ENCODE measurements around the gene TP53TG5. TPM values are rescaled to one million over a fixed set of nuclear protein-coding genes. Genes with fewer than 3 reads are reported as not detected.

The TP53TG5 gene
- 0.12 TPM in 1 of 2 replicates, not detected in the other for total RNA-seq (ENCODE audit: low replicate concordance)

GRCh38 chr20:45378191-45378590 is at the start of gene TP53TG5:
Gene TP53TG5, minus strand, starts transcription at chr20:45378325. Its CDS starts 89 bp downstream, at chr20:45378236.

DNA sequence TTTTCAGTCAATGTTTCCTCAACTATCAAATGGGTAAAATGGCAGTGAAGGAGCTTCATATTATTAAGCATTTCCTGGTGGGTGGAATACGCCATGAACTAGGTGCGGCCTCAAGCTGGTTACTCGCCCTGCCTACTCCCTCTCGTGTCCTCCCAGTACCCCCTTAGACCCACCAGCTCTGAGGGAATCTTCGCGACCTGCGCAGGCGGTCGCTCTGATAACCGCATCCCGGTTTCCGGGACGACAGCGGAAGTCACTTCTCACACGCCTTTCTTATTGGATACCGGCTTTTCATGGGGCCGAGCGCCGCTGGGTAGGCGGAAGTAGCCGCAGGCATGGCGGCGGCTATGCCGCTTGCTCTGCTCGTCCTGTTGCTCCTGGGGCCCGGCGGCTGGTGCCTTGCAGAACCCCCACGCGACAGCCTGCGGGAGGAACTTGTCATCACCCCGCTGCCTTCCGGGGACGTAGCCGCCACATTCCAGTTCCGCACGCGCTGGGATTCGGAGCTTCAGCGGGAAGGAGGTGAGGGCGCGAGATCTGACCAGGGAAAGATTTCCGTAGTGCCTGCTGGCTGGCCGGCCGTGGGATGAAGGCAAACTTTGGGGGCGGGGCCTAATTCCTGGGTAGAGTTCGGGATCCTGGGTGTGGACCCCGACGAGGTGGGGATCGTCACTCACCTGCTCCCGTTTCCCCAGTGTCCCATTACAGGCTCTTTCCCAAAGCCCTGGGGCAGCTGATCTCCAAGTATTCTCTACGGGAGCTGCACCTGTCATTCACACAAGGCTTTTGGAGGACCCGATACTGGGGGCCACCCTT is 37.9 kb upstream of the TP53TG5 start, which contains the start of gene PIGT:
Gene PIGT, plus strand, starts transcription at position 320 of the 816 bp plus-strand sequence. Its CDS starts 16 bp downstream, at position 336.

GRCh38 chr20:45407783-45408645 is 29.9 kb upstream of the TP53TG5 start, which contains the start of gene DBNDD2:
Gene DBNDD2, plus strand, starts transcription at chr20:45408289. Its CDS starts 179 bp downstream, at chr20:45408468.

DNA sequence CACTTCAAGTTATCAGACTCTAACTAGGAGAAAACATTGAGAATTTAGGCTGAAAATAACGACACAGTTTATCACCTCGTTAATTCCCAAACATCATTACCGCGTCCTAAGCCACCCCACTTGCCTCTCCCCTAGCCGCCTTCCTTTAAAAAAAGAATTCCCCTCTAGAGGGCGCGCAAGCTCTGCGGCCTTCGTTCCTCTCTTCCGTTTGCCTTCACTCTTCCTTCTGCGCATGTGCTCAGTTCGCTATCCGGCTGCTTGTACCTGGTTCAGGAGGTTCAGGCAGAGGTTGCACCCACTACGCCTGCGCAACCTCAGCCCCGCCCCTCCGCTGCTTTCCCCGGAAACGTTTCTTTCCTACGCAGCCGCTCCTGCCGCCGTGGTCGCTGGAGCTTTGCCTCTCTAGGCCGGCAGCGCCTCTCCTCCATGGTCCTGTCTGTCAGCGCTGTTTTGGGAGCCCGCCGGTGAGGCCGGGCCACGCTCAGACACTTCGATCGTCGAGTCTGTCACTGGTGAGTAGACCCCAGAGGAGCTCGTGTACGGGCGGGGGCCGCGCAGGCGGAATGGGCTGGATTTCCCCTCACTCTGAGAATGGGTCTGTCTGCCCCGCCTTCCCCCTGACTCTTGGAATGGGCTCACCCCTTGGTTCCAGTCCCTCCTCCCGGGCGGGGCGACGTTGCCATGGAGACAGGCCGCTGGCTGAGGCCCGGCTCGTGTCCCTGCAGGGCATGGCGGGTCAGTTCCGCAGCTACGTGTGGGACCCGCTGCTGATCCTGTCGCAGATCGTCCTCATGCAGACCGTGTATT is 15.1 kb downstream of the TP53TG5 start, which contains the start of gene SYS1:
Gene SYS1, plus strand, starts transcription at position 353 of the 807 bp plus-strand sequence. Its CDS starts 376 bp downstream, at position 729.

DNA sequence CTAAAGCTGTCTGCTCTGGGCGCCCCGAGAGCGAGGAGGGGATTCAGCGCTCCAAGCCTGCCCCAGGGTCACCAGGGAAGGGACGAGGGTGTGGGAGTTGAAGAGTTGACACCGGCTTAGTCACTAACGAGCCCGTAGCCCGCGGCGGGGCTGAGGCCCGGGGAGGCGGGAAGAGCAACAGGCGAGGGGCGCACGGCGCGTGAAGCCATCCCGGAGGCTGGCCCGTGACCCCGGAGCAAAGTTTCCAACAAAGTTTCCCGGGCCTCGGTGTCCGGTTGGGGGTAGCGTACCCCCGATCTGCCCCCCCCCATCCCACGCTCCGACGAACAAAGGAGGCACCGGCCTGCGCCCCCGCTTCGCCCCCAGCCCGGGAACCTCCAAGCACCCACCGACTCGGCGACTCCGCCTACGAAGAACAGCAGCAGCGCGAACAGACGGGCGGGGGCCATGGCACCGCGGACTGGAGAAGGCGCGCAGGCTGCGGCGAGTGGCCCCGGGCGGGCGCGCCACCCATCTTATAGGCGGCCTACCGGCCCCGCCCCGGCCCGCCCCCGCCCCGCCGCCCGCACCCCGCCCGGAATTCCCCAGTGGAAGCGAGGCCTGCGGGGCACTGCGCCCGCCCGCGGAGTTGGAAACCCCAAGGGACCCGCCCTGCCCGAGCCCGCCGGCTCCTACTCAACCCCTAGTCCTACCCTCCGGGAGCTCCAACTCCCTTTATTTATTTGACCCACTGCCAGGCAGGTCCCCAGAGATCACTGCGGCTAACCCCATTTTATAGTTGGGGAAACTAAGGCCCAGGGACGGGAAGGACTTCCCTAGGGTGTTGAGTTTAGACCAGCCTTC is 30.0 kb downstream of the TP53TG5 start, which contains the start of gene SDC4:
Gene SDC4, minus strand, starts transcription at position 489 of the 843 bp plus-strand sequence. Its CDS starts 40 bp downstream, at position 449.

Other genes starting within 250 kb of the TP53TG5 start
- gene PI3, start 203.4 kb downstream of the TP53TG5 start, total RNA-seq (ENCODE audit: low replicate concordance), result not detected in 2 replicates
- gene SEMG1, start 171.3 kb downstream of the TP53TG5 start, total RNA-seq (ENCODE audit: low replicate concordance), result not detected in 2 replicates
- not detected in 2 replicates for gene SEMG2, start 157.0 kb downstream of the TP53TG5 start, total RNA-seq (ENCODE audit: low replicate concordance)
- gene SLPI, start 123.8 kb downstream of the TP53TG5 start, total RNA-seq (ENCODE audit: low replicate concordance), result not detected in 2 replicates
- gene RBPJL, start 71.5 kb downstream of the TP53TG5 start, total RNA-seq (ENCODE audit: low replicate concordance), result not detected in 2 replicates
- gene MATN4, start 70.0 kb downstream of the TP53TG5 start, total RNA-seq (ENCODE audit: low replicate concordance), result 0.23 TPM in 1 of 2 replicates, not detected in the other
- gene SDC4, start 29.9 kb downstream of the TP53TG5 start, total RNA-seq (ENCODE audit: low replicate concordance), result 28.8 and 50.7 TPM in 2 replicates
- gene SYS1, start 15.2 kb downstream of the TP53TG5 start, total RNA-seq (ENCODE audit: low replicate concordance), result 15.5 and 38.7 TPM in 2 replicates
- gene DBNDD2, start 30.0 kb upstream of the TP53TG5 start, total RNA-seq (ENCODE audit: low replicate concordance), result 0.83 and 1.1 TPM in 2 replicates
- gene PIGT, start 37.8 kb upstream of the TP53TG5 start, total RNA-seq (ENCODE audit: low replicate concordance), result 16.5 and 23.8 TPM in 2 replicates
- gene WFDC2, start 91.4 kb upstream of the TP53TG5 start, total RNA-seq (ENCODE audit: low replicate concordance), result not detected in 2 replicates
- not detected in 2 replicates for gene SPINT3, start 137.3 kb upstream of the TP53TG5 start, total RNA-seq (ENCODE audit: low replicate concordance)
- not detected in 2 replicates for gene WFDC6, start 161.2 kb upstream of the TP53TG5 start, total RNA-seq (ENCODE audit: low replicate concordance)
- not detected in 2 replicates for gene EPPIN, start 169.1 kb upstream of the TP53TG5 start, total RNA-seq (ENCODE audit: low replicate concordance)
- not detected in 2 replicates for gene WFDC8, start 201.0 kb upstream of the TP53TG5 start, total RNA-seq (ENCODE audit: low replicate concordance)

Measured in smooth muscle cell of the coronary artery (primary cell).